ENCODE data around the gene UCN.
"Not testable (repeated sequence)": the region's sequence is repeated elsewhere in the genome, so short reads cannot be mapped to it uniquely, and the experiment has no call there.

DNA sequence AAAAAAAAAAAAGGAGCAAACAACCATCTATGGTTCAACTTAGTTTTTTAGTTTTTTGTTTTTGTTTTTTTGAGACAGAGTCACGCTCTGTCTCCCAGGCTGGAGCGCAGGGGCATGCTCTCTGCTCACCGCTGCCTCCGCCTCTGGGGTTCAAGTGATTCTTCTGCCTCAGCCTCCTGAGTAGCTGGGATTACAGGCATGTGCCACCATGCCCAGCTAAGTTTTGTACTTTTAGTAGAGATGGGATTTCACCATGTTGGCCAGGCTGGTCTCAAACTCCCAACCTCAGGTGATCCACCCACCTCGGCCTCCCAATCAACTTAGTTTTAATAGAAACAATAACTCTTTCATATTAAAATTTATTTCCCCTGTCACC is 45.1 kb upstream of the UCN start:
- not testable (repeated sequence) for TF ChIP-seq YY1 (IDR thresholded peaks at IDR 0.05; ENCODE audit: insufficient read depth, insufficient read length); ZNF274 (IDR thresholded peaks at IDR 0.05; ENCODE audit: low read depth, low read length)

All from NT2/D1 (cell line).